Measurements from ENCODE around the gene KLHL12. TPM values are rescaled to one million over a fixed set of nuclear protein-coding genes. Genes with fewer than 3 reads are reported as not detected.
A peak's percentile ranks its signal among the peaks of the same experiment; 100 is the strongest.

KLHL12 gene
- total and polyA plus RNA-seq, 2 donors from 2014 or later: 27.5 to 28.2 TPM

DNA sequence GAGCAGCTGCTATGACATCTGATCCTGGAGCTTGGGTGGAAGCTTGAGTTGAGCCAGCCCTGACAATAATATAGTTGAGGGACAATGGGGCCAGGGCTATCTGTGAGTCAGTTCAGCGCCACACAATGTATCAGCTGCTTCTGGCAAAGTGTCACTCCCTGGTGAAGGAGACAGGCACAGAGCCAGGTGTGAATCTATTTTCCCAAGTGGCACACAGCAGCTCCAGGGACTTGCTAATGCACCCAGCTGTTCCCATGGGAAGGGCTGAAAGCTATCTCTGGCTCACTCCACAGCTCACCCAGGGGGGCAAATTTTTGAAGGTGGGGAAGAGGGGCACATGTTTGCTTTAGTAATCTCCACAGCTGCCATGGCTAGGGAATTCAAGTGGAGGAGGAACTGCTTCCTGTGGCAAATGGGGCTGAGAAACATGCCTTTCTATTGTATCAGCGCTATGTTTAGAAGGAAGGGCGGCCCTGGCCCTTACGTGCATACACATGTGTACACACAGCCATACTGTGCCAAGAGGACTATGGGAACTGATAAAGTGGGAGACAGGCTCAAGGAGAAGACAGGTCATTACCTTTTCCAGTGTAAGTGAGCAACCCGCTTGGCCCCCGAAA lies 37.9 kb upstream of the KLHL12 start:
- peaks cover 0 to 17% (median 12%) of the 10 kb centered on the region in 3 donors for H3K4me1 ChIP-seq (ENCODE audit: control insufficient read depth in 2 of 3, insufficient read depth in 2 of 3, low read depth in 1 of 3, low read length in 3 of 3)
- H3K9me3 ChIP-seq (ENCODE audit: control insufficient read depth in 2 of 3, insufficient read depth in 1 of 3, low read length in 3 of 3): no peaks in the 10 kb centered on the region
- DNase-seq: no peak
- no peak overlapping the region for H3K9ac ChIP-seq (ENCODE audit: low read length in 3 of 3)
- H3K4me3 ChIP-seq (ENCODE audit: low read length in 3 of 3): no peak overlapping the region
- no peak overlapping the region for H3K27ac ChIP-seq (ENCODE audit: low read depth in 2 of 2, low read length in 2 of 2)
- no peaks in the 10 kb centered on the region for H3K27me3 ChIP-seq (ENCODE audit: control insufficient read depth, insufficient read depth, low read length)
- peaks cover 0 to 18% (median 15%) of the 10 kb centered on the region in 3 donors for H3K36me3 ChIP-seq (ENCODE audit: control insufficient read depth in 2 of 3, insufficient read depth in 3 of 3, low read length in 3 of 3)
- FAIRE-seq: no peak
- TF ChIP-seq, protein P1, sequence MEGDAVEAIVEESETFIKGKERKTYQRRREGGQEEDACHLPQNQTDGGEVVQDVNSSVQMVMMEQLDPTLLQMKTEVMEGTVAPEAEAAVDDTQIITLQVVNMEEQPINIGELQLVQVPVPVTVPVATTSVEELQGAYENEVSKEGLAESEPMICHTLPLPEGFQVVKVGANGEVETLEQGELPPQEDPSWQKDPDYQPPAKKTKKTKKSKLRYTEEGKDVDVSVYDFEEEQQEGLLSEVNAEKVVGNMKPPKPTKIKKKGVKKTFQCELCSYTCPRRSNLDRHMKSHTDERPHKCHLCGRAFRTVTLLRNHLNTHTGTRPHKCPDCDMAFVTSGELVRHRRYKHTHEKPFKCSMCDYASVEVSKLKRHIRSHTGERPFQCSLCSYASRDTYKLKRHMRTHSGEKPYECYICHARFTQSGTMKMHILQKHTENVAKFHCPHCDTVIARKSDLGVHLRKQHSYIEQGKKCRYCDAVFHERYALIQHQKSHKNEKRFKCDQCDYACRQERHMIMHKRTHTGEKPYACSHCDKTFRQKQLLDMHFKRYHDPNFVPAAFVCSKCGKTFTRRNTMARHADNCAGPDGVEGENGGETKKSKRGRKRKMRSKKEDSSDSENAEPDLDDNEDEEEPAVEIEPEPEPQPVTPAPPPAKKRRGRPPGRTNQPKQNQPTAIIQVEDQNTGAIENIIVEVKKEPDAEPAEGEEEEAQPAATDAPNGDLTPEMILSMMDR (IDR thresholded peaks at IDR 0.05; ENCODE audit: borderline replicate concordance, extremely low read depth, insufficient read depth): no peak
- intact Hi-C loops (cut with DNase I): no loop called here

DNA sequence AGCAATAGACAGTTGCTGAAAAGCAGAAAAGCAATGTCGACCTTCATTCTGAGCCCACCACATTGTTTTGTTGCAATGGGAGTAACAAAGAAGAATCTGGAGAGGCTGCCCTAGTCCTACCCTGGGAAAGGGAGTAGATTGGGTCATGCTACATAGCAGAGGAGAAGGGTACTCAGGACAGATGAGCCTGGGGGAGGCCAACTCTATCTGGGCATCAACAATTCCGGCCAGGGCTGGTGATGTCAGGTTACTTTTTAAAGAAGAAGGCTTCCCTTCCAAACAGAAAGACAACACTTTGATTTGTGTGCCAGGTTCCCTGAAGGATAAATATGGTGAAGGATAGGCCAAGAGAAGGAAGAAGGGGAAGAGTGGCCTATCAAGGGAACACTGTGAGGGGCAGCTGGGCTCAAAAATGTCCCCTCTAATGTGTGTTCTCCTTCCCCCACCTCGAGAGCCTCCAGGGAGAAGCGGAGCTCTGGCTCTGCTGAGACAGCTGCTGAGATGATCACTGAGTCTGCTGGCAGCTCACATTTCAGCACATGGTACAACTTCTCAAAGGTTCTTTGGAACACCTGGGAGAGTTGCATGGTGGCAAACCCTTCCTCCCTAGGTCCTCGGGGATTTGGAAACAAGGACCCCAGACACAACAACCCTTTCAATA lies 34.3 kb upstream of the KLHL12 start:
- intact Hi-C loops (cut with DNase I): no loop called here
- peaks cover 0 to 18% (median 15%) of the 10 kb centered on the region in 3 donors for H3K36me3 ChIP-seq (ENCODE audit: control insufficient read depth in 2 of 3, insufficient read depth in 3 of 3, low read length in 3 of 3)
- FAIRE-seq: no peak
- H3K9me3 ChIP-seq (ENCODE audit: control insufficient read depth in 2 of 3, insufficient read depth in 1 of 3, low read length in 3 of 3): no peaks in the 10 kb centered on the region
- no peaks in the 10 kb centered on the region for H3K27me3 ChIP-seq (ENCODE audit: control insufficient read depth, insufficient read depth, low read length)
- TF ChIP-seq, protein P1 (IDR thresholded peaks at IDR 0.05; ENCODE audit: borderline replicate concordance, extremely low read depth, insufficient read depth): no peak
- H3K27ac ChIP-seq (ENCODE audit: low read depth in 2 of 2, low read length in 2 of 2): no peak overlapping the region
- no peak overlapping the region for H3K9ac ChIP-seq (ENCODE audit: low read length in 3 of 3)
- DNase-seq: peak in 2 of 5 donors; percentile 30 to 34
- peaks cover 2 to 18% (median 17%) of the 10 kb centered on the region in 3 donors for H3K4me1 ChIP-seq (ENCODE audit: control insufficient read depth in 2 of 3, insufficient read depth in 2 of 3, low read depth in 1 of 3, low read length in 3 of 3)
- H3K4me3 ChIP-seq (ENCODE audit: low read length in 3 of 3): no peak overlapping the region

DNA sequence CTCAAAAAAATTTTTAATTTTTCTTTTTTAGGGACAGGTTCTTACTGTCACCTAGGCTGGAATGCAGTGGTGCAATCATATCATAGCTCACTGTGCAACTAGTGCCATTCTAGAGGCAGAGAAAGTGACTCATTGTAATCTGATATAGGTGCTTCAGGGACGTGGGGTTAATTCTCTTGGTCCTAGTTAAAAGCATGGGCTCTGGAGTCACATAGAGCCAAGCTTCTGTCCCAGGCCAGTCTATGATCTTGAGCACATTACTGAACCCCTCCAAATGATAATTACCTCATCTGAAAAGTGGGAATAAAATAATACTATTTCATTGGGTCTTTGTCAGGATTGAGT lies 32.2 kb upstream of the KLHL12 start:
- FAIRE-seq (no peak), DNase-seq (no peak)
- H3K36me3 ChIP-seq (ENCODE audit: control insufficient read depth in 2 of 3, insufficient read depth in 3 of 3, low read length in 3 of 3): peaks cover 0 to 18% (median 11%) of the 10 kb centered on the region in 3 donors
- H3K9me3 ChIP-seq (ENCODE audit: control insufficient read depth in 2 of 3, insufficient read depth in 1 of 3, low read length in 3 of 3): no peaks in the 10 kb centered on the region
- H3K4me1 ChIP-seq (ENCODE audit: control insufficient read depth in 2 of 3, insufficient read depth in 2 of 3, low read depth in 1 of 3, low read length in 3 of 3): peaks cover 2 to 20% (median 11%) of the 10 kb centered on the region in 3 donors
- TF ChIP-seq, protein P1 (IDR thresholded peaks at IDR 0.05; ENCODE audit: borderline replicate concordance, extremely low read depth, insufficient read depth): no peak
- no peak overlapping the region for H3K9ac ChIP-seq (ENCODE audit: low read length in 3 of 3)
- H3K4me3 ChIP-seq (ENCODE audit: low read length in 3 of 3): peak overlapping the region in 1 of 3 donors; percentile 16
- H3K27me3 ChIP-seq (ENCODE audit: control insufficient read depth, insufficient read depth, low read length): no peaks in the 10 kb centered on the region
- intact Hi-C loops (cut with DNase I): no loop called here
- H3K27ac ChIP-seq (ENCODE audit: low read depth in 2 of 2, low read length in 2 of 2): no peak overlapping the region
